Activated T-helper 1 cell treated with anti-CD3 and anti-CD28 coated beads, Interleukin-12 subunit alpha, Interleukin-12 subunit beta, Interleukin-2, Interleukin-4 antibody, amounts not matched to agents 30 ng/mL and 10 ng/mL and 1 ng/mL, durations not matched to agents 14 hours and 24 hours and 36 hours (primary cell): ENCODE measurements around the gene IGSF3. TPM values are rescaled to one million over a fixed set of nuclear protein-coding genes. Genes with fewer than 3 reads are reported as not detected.
"Not testable (repeated sequence)": the region's sequence is repeated elsewhere in the genome, so short reads cannot be mapped to it uniquely, and the experiment has no call there.

Experiments used
- DNase-seq: peaks from one replicate; pipeline ENCODE4 v3.0.0; 2021; ENCODE audit warnings: low spot score
- H3K27ac Mint-ChIP-seq: one replicate; pipeline ENCODE4 v1.8.0; 2021; ENCODE audit warnings: mild to moderate bottlenecking, mixed read lengths
- H3K27me3 Mint-ChIP-seq: one replicate; pipeline ENCODE4 v1.8.0; 2022; ENCODE audit warnings: mild to moderate bottlenecking, moderate library complexity, mixed read lengths; ENCODE audit not compliant: insufficient read depth
- H3K36me3 Mint-ChIP-seq: one replicate; pipeline ENCODE4 v1.8.0; 2021; ENCODE audit warnings: low read depth, mixed read lengths
- H3K4me1 Mint-ChIP-seq: one replicate; pipeline ENCODE4 v1.8.0; 2021; ENCODE audit warnings: low read depth, mixed read lengths
- H3K4me3 Mint-ChIP-seq: one replicate; pipeline ENCODE4 v1.8.0; 2021; ENCODE audit warnings: mild to moderate bottlenecking, moderate library complexity, mixed read lengths
- H3K9me3 Mint-ChIP-seq: one replicate; pipeline ENCODE4 v1.8.0; 2021; ENCODE audit warnings: mixed read lengths
- intact Hi-C: fragments of 100-400 bp; cut with micrococcal nuclease; formaldehyde crosslinking; loops from one replicate; pipeline ENCODE4 v1.15.1; 2024
- total RNA-seq: library from RNA; stranded (reverse); gene quantifications from 2 replicates; pipeline ENCODE4 v1.2.3, GENCODE V29; 2022

Gene IGSF3
- total RNA-seq, 1 donor from 2014 or later: 1.7 TPM

DNA sequence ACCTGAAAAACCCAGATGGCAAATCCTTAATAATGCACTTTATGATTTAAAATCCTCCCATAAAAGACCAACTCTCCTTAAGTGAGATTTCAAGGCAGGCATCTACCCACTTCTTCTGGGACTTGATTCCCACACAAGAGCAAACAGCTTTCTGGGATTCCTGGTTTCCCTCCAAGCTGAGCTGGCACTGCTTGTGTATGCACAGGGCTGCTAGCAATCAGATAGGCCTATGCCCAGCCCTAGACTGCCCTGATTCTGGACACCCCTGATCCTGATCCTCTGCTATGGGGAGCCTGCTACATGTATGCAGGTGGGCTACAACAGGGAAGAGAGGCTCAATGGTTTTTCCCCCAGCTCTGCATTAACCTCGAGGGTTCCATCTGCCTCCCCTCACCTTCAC is 60.1 kb downstream of the IGSF3 start:
- H3K4me3 Mint-ChIP-seq, DNase-seq, H3K9me3 Mint-ChIP-seq, intact Hi-C loops, H3K36me3 Mint-ChIP-seq, H3K27me3 Mint-ChIP-seq, H3K27ac Mint-ChIP-seq: not testable (repeated sequence)
- H3K4me1 Mint-ChIP-seq: peaks cover 19% of the 10 kb centered on the region

DNA sequence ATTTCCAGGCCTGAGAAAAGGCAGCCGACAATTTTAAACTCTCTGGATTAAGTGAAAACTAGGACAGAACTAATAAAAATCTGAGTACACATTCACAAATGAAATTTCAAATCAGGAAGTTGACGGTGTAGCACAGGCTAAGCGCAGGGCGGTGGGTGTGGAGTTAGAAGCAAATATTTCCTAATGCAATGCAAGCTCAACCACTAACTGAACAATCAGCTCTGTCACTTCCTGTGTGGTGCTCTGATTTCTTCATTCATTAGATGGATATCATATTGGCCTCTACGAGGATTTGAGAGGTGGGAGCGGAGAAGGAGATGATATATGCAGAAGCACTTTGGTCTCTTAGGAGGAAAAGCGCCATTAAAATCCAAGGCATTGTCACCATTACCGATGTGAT is 61.5 kb downstream of the IGSF3 start:
- H3K36me3 Mint-ChIP-seq, DNase-seq, H3K4me3 Mint-ChIP-seq, intact Hi-C loops, H3K9me3 Mint-ChIP-seq, H3K27me3 Mint-ChIP-seq, H3K27ac Mint-ChIP-seq: not testable (repeated sequence)
- peaks cover 19% of the 10 kb centered on the region for H3K4me1 Mint-ChIP-seq

- intact Hi-C loops: no loop called here
- H3K4me1 Mint-ChIP-seq: peaks cover 19% of the 10 kb centered on the region
- DNase-seq: no peak
- H3K36me3 Mint-ChIP-seq: no peaks in the 10 kb centered on the region
- no peak overlapping the region for H3K4me3 Mint-ChIP-seq
- H3K27ac Mint-ChIP-seq: no peak overlapping the region
- H3K27me3 Mint-ChIP-seq: no peaks in the 10 kb centered on the region
- no peaks in the 10 kb centered on the region for H3K9me3 Mint-ChIP-seq
Measured at GRCh38 chr1:116605315-116605714, 62.2 kb downstream of the IGSF3 start.

- H3K27me3 Mint-ChIP-seq, H3K9me3 Mint-ChIP-seq, H3K4me1 Mint-ChIP-seq, intact Hi-C loops, DNase-seq, H3K27ac Mint-ChIP-seq, H3K36me3 Mint-ChIP-seq, H3K4me3 Mint-ChIP-seq: not testable (repeated sequence)
Measured at GRCh38 chr1:116604408-116604807, 63.1 kb downstream of the IGSF3 start.

- H3K27me3 Mint-ChIP-seq, H3K9me3 Mint-ChIP-seq, H3K27ac Mint-ChIP-seq, H3K4me1 Mint-ChIP-seq, H3K36me3 Mint-ChIP-seq, DNase-seq, H3K4me3 Mint-ChIP-seq, intact Hi-C loops: not testable (repeated sequence)
Measured at GRCh38 chr1:116603646-116604045, 63.9 kb downstream of the IGSF3 start.

DNA sequence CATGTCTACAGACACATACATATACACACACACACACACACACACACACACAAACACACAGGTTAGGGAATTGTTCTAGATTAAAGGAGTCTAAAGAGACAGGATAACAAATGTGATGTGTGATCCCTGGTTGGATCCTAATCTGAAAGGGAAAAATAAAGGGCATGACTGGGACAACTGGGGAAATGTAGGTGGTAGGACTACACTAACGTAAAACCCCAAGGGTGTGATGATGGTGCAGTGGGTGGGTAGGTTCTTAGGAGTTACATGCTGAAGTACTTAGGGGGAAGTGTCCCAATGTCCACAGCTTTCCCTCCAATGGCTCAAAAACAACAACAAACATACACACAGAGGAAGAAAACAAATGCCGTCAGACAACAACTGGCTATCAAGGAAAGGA is 68.2 kb downstream of the IGSF3 start:
- H3K36me3 Mint-ChIP-seq, DNase-seq, H3K27me3 Mint-ChIP-seq, H3K4me3 Mint-ChIP-seq, H3K9me3 Mint-ChIP-seq, H3K27ac Mint-ChIP-seq, intact Hi-C loops, H3K4me1 Mint-ChIP-seq: not testable (repeated sequence)

DNA sequence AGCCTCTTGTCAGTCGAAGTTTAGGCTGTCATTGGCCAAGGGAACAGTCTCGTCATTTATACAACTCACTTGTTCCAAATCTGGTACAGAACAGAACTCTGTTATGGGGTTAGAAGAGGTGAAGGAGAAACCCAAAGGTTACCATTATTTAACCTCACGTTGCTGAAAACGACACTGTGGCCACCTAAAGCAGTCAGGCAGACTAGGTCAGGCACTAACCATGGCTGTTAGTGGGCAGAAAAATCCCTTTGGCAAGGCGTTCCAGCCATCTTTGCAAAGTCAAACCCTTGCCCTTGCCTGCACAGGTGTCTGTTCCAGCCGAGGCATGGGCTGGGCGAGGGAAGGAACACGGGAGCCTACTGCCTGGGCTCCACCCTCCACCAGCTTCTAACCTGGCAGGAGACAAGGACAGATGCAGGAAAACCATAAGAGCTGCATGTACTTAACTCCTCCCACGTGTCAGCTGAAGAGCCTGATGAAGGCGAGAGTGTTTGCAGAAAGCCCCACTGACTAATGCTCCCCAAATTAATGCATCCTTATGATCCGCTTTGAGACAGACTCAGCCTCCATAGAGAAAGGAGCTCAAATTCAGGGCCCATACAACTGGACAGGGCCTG is 69.0 kb downstream of the IGSF3 start:
- H3K4me3 Mint-ChIP-seq, H3K27ac Mint-ChIP-seq, intact Hi-C loops, H3K9me3 Mint-ChIP-seq, H3K36me3 Mint-ChIP-seq, H3K4me1 Mint-ChIP-seq, DNase-seq, H3K27me3 Mint-ChIP-seq: not testable (repeated sequence)

DNA sequence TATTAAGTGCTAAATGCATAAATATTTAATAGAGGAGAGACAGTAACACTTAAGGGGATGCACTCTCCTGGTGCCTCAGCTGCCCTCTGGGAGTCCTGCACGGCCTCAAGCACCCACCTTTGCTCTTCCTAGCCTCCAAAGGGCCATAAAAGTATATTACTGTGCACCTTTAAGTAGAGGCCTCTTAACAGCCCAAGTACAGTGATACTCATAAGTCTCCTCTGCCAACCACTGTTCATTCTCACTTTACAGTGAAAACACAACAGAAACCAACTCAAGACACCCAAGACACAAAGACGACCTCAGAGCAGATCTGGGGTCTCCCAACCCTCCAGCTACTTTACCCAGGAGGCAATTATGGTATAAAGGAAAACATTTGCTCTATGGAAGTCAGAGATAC is 70.1 kb downstream of the IGSF3 start:
- H3K36me3 Mint-ChIP-seq, H3K27me3 Mint-ChIP-seq, H3K4me1 Mint-ChIP-seq, H3K27ac Mint-ChIP-seq, intact Hi-C loops, H3K9me3 Mint-ChIP-seq, DNase-seq, H3K4me3 Mint-ChIP-seq: not testable (repeated sequence)

DNA sequence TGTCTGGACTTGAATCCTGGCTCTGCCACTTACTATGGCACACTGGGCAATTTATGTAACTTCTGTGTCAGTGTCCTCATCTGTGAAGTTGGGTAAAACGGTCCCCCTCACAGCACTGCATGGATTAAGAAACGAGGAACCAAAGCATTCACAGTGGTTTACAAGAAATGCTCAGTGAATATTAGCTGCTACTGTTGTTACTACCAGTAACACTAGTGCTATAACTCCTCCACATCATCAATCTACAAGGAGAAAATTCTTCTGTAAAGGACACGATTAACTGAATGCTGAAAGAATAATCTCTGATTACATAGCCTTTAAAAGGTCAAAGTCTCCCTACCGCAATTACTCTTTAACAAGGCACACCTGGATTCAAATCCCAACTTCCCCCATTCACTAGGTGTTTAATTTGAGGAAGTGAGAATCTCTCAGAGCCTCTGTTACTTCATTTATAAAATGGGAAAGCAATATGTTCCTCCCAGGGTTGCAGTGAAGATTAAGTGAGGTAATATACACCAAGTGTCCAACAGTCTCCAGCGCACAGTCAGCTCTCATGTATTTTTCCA is 70.7 kb downstream of the IGSF3 start:
- intact Hi-C loops: loop anchor here (1.0 kb wide), 2 partner anchors 23 to 458 kb away; no protein-coding TSS in a partner anchor
- not testable (repeated sequence) for DNase-seq, H3K4me3 Mint-ChIP-seq, H3K27me3 Mint-ChIP-seq, H3K4me1 Mint-ChIP-seq, H3K36me3 Mint-ChIP-seq, H3K27ac Mint-ChIP-seq, H3K9me3 Mint-ChIP-seq

GRCh38 chr1:116595946-116596741 is 71.4 kb downstream of the IGSF3 start:
- H3K4me3 Mint-ChIP-seq: peak overlapping the region; percentile 32
- H3K27ac Mint-ChIP-seq, DNase-seq, H3K9me3 Mint-ChIP-seq, H3K4me1 Mint-ChIP-seq, H3K27me3 Mint-ChIP-seq, H3K36me3 Mint-ChIP-seq: not testable (repeated sequence)
- intact Hi-C loops: loop anchor here (1.0 kb wide), 2 partner anchors 22 to 457 kb away; no protein-coding TSS in a partner anchor

DNA sequence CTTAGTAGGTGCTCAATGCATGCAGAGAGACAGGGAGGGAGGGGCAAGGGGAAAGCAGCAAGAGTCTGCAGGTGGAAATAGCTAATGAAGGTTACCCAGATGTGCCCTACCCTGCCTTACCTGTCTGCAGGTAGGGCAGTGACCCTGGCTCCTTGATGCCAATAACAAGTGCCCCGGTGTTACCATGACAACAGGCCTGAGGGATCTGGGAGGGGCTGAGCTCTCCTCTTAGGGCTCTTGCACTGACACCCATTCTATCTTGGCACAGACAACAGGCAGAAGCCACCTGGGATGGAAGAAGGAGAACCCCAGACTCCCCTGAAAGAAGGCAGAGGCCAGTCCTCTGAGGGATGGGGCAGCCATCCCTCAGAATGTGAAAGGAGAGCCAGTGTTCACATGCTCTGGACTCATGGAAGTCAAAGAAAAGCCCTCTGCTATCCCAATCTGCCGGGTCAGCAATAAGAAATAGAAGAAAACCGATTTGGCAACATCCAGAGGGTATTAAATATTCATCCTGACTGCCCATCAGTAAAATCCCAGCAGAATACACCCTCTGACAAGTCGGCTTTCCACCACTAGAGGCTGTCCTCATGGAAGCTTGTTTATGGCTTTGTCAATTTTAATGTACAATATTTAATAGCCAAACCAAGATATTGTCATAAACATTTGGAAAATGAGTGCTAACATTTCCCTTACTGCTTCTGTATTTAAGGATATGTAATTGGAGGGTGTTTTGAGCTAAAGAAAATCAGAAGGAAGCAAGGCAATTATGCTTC is 72.3 kb downstream of the IGSF3 start:
- H3K27me3 Mint-ChIP-seq, H3K36me3 Mint-ChIP-seq, H3K9me3 Mint-ChIP-seq, H3K27ac Mint-ChIP-seq, intact Hi-C loops, H3K4me1 Mint-ChIP-seq, DNase-seq, H3K4me3 Mint-ChIP-seq: not testable (repeated sequence)

DNA sequence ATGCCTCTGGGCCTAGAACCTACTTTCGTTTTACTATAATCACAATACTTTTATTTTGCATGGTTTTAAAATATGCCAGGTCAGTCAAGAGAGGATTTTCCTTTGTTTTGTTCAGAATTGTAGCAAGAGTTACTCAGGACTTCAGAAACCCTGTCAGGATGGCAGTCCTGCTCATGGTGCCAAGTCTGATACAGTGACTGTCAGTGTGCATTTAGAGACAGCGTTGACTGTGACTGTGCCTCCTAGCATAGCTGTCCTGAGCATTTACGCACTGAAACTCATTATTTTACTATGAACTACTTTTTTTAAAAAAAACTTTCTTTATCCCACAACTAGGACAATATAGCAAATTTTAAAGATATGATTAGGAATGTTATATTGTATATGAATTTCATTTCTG is 73.6 kb downstream of the IGSF3 start:
- H3K27me3 Mint-ChIP-seq, intact Hi-C loops, H3K4me1 Mint-ChIP-seq, H3K27ac Mint-ChIP-seq, DNase-seq, H3K36me3 Mint-ChIP-seq, H3K4me3 Mint-ChIP-seq, H3K9me3 Mint-ChIP-seq: not testable (repeated sequence)

DNA sequence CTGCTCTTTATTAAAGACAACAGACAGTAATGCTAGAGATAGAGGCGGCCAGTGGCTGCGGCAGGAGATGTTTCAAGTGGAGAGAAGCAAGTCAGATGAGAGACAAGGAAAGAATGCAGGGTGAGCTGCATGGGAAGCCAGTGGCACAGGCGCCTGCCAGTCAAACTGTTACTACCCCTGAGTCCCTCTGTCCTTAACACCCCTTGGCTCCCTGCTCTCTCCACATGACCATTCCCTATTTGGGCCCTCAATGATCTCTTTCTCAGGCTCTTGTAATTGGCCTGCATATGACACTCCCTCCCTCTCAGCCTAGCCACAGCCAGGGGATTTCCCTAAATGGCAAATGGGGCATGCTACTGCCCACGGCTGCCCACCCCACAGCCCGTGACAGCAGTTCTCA is 74.1 kb downstream of the IGSF3 start:
- H3K9me3 Mint-ChIP-seq, H3K27me3 Mint-ChIP-seq, H3K36me3 Mint-ChIP-seq, H3K4me1 Mint-ChIP-seq, H3K4me3 Mint-ChIP-seq, H3K27ac Mint-ChIP-seq, intact Hi-C loops, DNase-seq: not testable (repeated sequence)
